ENCODE data around the gene ADM2.
"Not testable (repeated sequence)": the region's sequence is repeated elsewhere in the genome, so short reads cannot be mapped to it uniquely, and the experiment has no call there.

Gene ADM2

DNA sequence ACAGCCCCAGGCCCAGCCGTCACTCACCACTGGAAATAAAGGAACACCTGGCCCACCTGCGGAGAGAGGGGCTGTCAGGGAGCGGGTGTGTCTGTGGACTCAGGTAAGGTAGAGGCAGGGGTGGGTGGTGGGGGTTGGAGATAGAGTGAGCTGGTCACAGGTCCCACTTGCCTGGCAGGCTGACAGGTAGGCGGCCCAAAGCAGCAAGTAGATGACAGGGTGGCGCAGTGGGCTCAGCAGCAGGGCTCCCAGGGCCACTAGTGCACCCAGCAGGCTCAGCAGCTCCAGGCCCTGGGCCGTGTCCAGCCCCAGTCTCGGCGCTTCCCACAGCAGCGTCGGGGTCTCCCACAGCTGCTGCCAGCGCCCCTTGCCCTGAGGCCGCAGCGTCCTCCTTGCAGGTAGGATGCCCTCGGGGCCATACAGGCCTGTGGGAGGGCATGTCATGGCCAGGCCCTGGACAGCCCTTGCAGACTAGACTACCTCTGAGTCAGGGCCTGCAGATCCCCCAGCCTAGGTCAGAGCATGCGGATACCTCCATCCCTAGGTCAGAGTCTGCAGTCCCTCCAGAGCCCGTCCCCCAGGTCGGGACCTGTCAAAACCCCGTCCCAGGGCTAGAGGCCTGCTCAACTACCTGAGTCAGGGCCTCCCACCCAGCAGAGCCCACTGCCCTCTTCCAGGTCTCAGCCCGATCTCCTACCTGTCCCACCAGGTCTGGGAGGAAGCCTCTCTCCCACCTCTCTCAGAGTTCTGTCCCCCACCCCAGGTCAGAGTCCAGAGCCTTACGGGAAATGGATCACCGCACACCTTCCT, 25.5 kb downstream of the ADM2 start:
- DNase-seq, result no peak

DNA sequence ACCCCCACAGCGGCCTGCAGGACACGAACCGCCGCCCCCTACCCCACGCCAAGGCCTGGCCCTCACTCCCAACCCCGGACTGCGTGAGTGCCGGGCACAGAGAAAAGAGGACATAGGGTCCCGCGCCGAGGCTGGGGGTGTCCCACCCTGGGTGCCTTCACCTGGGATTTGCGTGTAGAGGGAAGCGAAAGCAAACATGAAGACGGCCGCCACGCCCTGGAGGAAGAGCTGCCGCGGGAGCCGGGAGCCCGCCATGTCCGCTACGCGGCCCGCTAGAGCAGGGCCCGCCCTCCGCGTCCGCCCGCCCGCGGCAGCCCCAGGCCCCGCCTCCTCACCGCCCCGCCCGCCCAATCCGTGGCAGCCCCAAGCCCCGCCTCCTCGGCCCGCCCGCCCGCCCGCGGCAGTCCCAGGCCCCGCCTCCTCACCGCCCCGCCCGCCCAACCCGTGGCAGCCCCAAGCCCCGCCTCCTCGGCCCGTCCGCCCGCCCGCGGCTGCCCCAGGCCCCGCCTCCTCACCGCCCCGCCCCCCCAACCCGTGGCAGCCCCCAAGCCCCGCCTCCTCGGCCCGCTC, 26.2 kb downstream of the ADM2 start, which contains the start of gene LMF2:
TSS of gene LMF2 (minus strand) at position 282 of the 570 bp plus-strand sequence. CDS start at position 255, 27 bp downstream.
- DNase-seq, result no peak

DNA sequence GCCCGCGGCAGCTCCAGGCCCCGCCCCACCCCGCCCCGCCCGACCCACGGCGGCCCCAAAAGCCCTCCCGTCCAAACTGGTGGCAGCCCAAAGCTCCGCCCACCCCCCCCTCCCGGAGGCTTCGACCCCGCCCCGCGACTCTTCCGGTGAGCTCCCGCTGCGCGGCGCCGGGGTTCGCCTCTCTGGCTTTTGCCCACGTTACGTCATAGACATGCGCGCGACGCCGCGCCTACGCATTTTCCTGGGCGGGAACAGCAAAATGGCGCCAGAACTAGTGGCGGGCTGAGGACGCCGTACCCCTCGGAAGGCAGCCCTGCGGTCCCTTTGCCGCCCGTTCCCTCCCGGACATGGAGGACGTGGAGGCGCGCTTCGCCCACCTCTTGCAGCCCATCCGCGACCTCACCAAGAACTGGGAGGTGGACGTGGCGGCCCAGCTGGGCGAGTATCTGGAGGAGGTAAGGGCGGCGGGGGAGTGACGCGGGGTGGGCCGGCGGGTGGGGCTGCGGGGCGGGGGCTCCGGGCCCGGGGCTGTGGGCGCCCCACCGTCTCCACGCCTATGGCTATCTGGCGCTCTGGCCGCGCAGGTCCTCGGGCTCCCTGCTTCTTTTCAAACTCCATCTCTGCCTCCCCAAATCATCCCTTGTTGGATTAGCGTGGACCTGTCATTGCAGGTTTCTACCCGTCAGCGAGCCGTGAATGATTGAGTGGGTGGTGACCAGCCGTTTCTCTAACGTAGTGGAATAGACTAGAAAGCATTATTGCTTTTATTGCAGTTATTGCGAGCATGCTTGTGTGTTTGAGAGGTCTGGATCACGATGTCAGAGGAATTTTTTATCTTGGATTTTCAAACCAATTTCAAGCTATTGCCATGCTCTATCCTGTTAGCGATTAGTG, 26.9 kb downstream of the ADM2 start, which contains the start of gene NCAPH2:
TSS of gene NCAPH2 (plus strand) at position 234 of the 894 bp plus-strand sequence. CDS start at position 348, 114 bp downstream.
- DNase-seq, result peak; percentile 98 to 99

DNA sequence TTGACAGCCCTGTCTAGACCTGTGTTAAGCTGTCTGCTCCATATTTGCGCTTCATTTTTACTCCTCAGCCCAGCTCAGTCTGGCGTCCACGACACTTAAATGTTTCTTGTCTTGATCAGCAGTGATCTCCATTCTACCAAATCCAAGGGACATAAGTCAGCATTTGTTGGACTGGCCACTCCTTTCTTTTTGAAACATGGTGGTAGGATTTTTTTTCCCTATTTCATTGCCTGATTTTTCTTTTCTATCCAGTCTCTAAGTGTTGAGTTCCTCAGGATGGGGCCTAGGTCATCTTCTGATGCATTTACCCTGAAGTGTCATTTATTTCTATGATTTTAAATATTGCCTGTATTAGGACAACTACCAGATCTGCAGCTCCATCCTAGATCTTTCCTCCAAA, 27.6 kb downstream of the ADM2 start:
- DNase-seq, result no peak

DNA sequence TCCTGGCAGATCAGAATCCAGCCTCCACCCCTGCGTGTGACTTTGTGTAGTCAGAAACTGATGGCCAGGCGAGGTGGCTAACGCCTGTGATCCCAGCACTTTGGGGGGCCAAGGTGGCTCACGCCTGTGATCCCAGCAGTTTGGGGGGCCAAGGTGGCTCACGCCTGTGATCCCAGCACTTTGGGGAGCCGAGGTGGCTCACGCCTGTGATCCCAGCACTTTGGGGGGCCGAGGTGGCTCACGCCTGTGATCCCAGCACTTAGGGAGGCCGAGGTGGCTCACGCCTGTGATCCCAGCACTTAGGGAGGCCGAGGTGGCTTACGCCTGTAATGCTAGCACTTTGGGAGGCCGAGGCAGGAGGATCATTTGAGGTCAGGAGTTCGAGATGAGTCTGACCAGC, 31.8 kb downstream of the ADM2 start:
- DNase-seq, result no peak

DNA sequence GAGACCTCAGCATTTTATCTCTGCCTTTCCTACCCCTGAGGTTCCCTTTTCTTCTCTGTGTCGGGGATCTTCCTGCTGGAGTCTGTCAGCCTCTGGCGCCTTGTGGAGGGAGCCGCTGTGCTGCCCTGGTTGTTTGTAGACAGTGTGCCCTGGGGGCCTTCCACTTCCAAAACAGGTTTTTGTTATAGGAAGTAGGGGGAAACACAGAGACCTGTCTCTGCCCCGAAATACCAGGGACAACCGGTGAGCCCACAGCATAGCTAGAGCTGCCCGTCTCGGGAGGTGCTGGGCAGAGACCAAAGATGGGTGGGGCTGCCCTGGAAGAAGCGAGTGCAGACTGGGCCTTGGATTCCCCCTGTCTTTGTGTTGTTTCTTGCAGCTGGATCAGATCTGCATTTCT, 34.7 kb downstream of the ADM2 start:
- no peak for DNase-seq

DNA sequence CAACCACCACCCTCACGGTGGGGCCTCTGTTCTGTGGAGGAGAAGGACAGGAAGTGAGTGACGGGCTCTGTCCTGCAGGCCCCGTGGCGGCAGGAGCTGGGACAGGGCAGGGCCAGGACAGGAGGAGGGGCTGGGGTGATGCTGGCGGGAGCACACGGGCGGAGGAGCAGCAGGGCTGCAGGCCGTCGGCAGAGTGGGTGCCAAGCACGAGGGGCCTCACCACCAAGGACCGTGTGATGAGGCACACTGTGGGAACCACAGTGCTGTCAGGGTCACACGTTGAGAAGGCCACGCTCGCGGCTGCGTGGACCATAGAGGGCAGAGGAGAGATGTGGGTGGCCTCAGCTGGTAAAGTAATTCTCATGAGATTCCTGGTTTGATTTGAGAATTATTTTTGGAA, 35.5 kb downstream of the ADM2 start:
- no peak for DNase-seq

DNA sequence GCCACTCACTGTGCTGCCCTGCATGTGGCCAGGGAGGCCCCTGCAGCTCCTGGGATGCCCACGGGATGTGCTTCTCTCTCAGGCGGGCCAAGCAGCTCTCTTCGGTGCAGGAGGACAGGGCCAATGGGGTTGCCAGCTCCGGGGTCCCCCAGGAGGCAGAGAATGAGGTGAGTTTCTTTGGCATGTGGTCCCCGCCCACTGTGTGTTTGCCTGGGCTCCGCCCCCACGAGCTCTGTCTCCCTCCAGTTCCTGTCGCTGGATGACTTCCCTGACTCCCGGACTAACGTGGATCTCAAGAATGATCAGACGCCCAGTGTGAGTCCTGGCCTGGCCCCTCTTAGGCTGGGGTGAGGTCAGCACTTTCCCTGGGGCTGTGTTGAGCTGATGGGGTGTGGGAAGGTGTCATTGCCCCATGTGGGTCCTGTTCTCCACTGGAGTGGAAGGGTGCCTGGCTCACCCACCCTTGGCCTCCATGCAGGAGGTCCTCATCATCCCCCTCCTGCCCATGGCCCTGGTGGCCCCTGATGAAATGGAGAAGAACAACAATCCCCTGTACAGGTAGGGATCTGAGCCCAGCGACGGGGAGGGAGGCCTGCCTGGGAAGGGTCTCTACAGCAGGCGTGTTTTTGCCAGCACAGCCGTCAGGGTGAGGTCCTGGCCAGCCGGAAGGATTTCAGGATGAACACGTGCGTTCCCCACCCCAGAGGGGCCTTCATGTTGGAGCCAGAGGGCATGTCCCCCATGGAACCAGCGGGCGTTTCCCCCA, 36.3 kb downstream of the ADM2 start:
- no peak for DNase-seq

DNA sequence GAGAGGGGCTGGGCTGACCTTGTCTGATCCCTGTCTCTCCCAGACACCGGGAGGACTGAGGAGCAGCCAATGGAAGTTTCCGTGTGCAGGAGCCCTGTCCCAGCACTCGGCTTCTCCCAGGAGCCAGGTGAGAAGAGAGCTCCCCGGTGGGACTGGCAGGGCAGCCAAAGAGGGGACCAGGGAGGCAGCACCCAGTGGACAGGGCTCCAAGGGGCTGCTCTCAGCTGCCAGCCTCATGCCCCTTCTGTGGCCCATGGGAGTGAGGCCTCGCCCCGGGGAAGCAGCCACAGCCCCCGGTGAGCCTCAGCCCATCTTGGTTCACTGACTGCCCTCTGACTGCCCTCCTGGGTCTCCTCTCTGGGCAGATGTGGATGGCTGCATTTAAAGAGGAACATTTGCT, 37.3 kb downstream of the ADM2 start:
- DNase-seq, result no peak

DNA sequence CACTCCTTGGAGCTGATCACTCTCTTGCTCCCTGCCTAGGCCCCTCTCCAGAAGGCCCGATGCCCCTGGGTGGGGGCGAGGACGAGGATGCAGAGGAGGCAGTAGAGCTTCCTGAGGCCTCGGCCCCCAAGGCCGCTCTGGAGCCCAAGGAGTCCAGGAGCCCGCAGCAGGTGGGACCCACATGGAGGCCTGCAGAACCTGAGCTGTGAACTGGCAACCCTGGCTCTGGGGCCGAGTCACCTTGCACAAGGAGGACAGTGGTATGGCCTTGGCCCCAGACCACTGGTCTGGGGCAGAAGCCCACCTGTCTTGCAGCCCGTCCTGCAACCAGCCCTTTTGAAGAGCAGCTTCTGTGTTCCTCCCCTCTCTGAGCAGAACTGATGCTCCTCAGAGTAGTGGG, 37.8 kb downstream of the ADM2 start:
- no peak for DNase-seq

DNA sequence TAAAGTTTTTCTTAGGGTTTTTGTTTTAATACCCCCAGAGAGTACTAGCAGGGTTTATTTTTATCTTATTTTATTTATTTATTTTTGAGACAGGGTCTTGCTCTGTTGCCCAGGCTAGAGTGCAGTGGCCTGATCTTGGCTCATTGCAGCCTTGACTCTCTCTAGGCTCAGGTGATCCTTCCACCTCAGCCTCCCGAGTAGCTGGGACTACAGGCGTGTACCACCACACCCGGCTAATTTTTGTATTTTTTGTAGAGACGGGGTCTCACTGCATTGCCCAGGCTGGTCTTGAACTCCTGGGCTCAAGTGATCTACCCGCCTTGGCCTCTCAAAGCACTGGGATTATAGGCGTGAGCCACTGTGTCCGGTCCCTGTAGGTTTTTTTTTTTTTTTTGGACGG, 38.8 kb downstream of the ADM2 start:
- DNase-seq, result not testable (repeated sequence)

DNA sequence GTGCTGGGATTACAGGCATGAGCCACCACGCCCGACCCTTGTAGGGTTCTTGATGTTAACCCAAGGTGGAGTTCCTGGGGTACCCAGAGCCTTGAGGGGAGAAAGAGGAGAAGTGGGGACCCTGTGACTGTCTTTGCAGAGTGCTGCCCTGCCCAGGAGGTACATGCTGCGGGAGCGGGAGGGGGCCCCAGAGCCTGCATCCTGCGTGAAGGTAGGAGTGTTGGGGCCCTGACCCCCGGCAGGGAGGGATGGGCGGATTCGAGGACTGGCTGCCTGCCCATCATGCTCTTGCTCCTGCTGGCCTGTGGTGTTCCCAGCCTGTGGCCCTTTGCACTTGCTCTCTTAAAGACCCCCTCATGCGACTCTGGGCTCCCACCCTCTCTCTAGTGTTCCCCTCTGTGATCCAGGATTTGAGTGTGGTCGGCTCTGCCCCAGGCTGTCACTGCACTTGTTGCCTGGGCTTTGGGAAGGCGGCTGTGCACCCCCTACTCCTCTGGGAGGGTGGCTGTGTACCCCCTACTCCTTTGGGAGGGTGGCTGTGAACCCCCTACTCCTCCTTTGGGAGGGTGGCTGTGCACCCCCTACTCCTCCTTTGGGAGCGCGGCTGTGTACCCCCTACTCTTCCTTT, 39.6 kb downstream of the ADM2 start:
- no peak for DNase-seq

DNA sequence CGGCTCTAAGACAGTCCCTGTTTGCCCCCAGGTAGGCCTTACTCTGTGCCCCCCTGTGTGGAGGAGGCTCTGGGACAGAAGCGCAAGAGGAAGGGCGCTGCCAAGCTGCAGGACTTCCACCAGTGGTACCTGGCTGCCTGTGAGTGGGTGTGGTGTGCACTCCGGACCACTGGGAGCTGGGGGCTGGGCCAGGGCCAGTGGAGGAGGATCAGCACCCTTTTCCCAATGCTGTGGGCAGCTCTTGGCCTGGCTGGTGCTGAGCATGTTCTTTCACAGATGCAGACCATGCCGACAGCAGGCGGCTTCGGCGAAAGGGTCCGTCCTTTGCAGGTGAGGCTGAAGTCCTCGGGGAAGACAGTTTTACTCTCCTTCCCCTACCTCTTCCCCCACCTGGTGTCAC, 40.4 kb downstream of the ADM2 start:
- no peak for DNase-seq

DNA sequence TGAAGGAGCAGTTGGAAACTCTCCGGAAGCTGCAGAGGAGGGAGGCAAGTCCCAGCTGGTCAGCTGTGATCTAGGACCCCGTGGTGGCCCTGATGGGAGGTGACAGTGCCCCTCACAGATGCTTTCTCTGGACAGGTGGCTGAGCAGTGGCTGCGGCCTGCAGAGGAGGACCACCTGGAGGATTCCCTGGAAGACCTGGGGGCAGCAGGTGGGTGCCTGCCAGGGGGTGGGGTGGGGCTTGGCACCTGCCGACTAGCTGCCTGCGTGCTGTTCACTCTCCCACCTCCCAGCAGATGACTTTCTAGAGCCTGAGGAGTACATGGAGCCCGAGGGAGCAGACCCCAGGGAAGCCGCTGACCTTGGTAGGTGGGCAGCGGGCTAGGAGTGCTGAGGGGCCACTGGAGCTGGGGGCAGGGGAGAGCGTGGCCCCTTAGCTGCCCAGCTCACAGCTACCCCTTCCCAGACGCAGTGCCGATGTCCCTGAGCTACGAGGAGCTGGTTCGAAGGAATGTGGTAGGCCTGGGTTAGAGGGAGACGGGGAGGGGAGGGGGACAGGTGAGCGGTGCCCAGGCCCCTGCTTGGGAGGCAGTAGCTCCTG, 41.0 kb downstream of the ADM2 start:
- no peak for DNase-seq

DNA sequence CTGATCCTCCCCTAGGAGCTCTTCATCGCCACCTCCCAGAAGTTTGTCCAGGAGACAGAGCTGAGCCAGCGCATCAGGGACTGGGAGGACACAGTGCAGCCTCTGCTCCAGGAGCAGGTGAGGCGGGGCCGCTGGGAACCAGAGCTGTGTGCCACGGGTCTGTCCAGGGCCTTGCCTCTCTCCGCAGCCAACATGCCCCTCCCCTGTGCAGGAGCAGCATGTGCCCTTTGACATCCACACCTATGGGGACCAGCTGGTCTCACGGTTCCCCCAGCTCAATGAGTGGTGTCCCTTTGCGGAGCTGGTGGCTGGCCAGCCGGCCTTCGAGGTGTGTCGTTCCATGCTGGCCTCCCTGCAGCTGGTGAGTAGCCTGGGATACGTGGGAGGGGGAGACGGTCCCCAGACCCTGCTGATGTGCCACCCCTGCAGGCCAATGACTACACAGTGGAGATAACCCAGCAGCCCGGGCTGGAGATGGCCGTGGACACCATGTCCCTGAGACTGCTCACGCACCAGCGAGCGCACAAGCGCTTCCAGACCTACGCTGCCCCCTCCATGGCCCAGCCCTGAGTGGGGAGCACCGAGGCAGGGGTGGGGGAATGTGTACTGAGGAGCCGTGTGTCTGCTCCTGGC, 41.6 kb downstream of the ADM2 start:
- no peak for DNase-seq

DNA sequence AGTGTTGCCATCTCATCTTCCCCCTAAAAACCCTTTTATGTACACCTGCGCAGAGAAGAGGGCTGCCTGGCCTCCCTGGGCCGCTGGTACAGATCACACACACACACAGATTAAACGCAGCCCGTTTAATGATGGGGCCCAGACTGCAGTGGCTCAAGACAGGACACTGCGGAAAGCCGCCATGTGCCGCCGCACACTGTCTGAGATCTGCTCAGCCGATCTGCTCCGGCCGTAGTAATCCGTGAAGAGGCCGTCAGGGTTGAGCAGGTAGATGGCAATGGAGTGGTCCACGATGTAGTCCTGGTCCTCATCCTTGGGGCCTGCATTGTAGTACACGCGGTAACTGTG, 42.1 kb downstream of the ADM2 start:
- no peak for DNase-seq

DNA sequence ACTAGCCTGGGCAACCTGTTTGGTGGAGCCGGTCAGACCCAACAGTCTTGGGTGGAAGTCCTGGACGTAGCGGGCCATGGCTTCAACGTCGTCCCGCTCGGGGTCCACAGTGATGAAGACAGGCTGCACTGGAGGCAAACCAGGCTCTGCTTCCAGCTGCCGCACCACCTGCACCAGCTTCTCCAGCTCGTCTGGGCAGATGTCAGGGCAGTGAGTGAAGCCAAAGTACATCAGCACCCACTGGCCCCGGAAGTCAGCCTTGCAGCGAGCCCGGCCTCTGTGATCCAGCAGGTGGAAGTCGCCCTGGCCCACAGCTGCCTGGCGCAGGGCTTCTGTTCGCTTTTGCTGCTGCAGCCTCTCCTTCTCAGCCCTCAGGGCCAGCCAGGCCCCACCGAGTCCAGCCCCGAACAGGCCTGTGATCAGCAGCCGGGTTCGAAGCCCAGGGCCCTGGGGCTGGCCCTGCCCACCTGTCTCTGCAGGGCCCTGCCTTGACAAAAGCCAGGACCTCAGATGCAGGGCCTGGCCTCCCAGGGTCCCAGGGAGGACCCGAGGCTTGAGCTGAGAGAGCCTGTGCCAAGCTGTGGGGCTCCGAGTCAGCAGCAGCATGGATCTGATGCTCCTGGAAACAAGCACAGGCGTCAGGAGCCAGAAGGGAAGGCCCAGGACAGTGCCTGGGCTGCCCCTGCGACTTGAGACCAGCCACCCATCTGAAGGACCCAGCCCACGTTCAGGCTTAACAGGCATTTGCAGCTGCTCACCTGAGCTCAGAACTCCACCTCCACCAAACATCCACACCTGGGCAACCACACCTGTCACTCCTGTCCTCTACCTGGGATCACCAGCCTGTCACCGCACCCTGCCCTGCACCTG, 42.7 kb downstream of the ADM2 start:
- no peak for DNase-seq

DNA sequence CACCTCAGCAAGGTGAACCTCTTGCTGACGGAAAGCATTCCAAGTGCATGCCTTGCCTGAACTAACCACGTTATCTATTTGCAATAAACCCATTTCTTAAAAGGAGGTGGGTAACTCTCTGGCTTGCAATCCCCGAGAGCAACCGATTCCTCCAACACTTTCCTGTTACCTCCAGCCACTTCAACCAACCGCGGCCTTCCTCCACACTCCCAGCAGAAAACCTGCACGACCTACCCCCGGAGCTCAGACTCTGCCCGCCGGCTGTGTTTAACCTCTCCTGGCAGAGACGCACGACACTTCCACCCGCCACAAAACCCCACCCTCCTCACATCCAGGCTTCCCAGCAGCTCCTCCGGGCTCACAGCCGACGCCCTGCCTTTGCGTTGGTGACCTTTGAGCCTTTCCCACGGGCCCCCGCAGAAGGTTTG, 43.3 kb downstream of the ADM2 start:
- DNase-seq, result no peak

DNA sequence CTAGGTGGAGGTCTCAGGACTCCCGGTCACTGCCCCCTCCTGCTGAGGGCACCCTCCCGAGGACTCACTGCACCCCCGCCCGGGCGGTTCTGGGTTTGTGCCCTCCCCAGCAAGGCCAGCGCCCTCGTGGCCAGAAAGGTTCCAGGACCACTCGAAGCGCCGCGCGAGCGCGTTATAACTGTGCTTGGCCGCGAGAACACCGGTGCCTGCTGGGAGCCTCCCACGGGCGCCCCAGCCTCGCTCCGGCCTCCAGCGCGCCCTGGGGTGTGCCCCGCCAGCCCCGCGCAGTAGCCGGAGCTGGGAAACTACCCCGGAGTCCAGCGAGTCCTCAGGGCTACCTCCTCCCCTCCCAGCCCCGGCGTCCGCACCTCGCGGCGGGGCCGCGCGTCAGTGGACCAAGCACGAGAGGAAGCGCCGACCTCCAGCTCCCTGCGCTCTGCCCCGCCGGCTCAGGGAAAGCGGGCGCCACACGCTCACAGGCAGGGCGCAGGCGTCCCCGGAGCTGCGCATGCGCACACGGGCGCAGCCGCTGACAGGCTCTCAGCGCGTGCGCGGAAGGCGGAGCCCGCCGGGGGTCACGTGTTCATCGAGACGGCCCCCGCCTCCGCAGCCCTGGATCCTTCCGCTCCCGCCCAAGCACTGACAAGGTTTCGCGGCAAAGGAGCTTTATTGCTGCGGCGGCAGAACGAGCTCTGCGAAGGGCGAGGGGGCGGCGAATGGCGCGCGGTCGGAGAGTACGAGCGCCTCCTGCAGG, 43.9 kb downstream of the ADM2 start, which contains the start of gene SCO2:
TSS of gene SCO2 (minus strand) at position 495 of the 754 bp plus-strand sequence. CDS start 1,187 bp downstream, outside the sequence.
- DNase-seq, result peak; percentile 99

DNA sequence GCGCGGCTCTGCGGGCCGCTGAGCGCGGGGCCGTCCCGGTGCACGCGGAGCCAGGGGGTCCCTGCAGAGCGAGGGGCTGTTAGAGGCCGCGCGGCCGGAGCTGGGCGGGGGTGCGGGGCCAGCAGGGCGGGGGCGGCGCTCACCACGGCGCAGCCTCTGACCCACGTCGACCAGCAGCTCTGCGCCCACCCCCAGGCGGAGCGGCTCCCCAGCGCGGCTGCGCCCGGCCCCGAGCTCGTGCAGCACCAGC, 44.4 kb downstream of the ADM2 start:
- DNase-seq, result no peak
